Spleen (tissue), 11 donors: ENCODE data around the gene GATD1. TPM values are rescaled to one million over a fixed set of nuclear protein-coding genes. Genes with fewer than 3 reads are reported as not detected.

Experiments used
- DNase-seq: peaks from one replicate; pipeline ENCODE4 v3.0.0-alpha.2; 2020
- H3K27ac ChIP-seq, 8 donors: fragments of 200-600 bp; sonication (generic) in 7 of 8; 1 replicate in 4 of 8; 2 replicates in 4 of 8; pipeline versions ENCODE4 v1.5.0 to v1.8.0; 2016 to 2021; ENCODE audit warnings: inconsistent platforms in 4 of 8, mild to moderate bottlenecking in 4 of 8, moderate library complexity in 1 of 8
- H3K27me3 ChIP-seq, 7 donors: fragments of 200-600 bp; sonication (generic) in 6 of 7; replicated peaks in 1 of 7; 1 replicate in 4 of 7; 2 replicates in 3 of 7; pipeline versions ENCODE4 v1.5.0 to v1.8.0; 2016 to 2021; ENCODE audit warnings: inconsistent platforms in 3 of 7, mild to moderate bottlenecking in 1 of 7
- H3K36me3 ChIP-seq, 6 donors: fragments of 200-600 bp; sonication (generic) in 5 of 6; 1 replicate in 4 of 6; 2 replicates in 2 of 6; pipeline versions ENCODE4 v1.5.0 to v1.8.0; 2016 to 2021; ENCODE audit warnings: inconsistent platforms in 2 of 6
- H3K4me1 ChIP-seq, 6 donors: fragments of 200-600 bp; sonication (generic) in 5 of 6; 1 replicate in 3 of 6; 2 replicates in 3 of 6; pipeline versions ENCODE4 v1.5.0 to v1.8.0; 2016 to 2021; ENCODE audit warnings: inconsistent platforms in 3 of 6
- H3K4me3 ChIP-seq, 8 donors: fragments of 200-600 bp; sonication (generic) in 7 of 8; 1 replicate in 4 of 8; 2 replicates in 4 of 8; pipeline versions ENCODE4 v1.5.0 to v1.8.0; 2016 to 2021; ENCODE audit warnings: inconsistent platforms in 4 of 8, mild to moderate bottlenecking in 4 of 8, moderate library complexity in 2 of 8
- H3K9me3 ChIP-seq, 8 donors: fragments of 200-600 bp; sonication (generic) in 7 of 8; 1 replicate in 4 of 8; 2 replicates in 4 of 8; pipeline versions ENCODE4 v1.5.0 to v1.8.0; 2016 to 2021; ENCODE audit warnings: inconsistent platforms in 4 of 8
- POLR2A ChIP-seq, 3 donors: fragments of 450-650 bp; IDR thresholded peaks; one replicate each; pipeline ENCODE4 v1.5.1; 2017; ENCODE audit warnings: antibody characterized with exemption in 3 of 3, mild to moderate bottlenecking in 1 of 3
- POLR2AphosphoS5 ChIP-seq, 3 donors: sonication (generic); formaldehyde crosslinking; IDR thresholded peaks; one replicate each; pipeline ENCODE4 v1.5.1; 2017; ENCODE audit warnings: antibody characterized with exemption in 3 of 3
- WGBS, 5 donors: extraction: QIAGEN DNeasy Blood & Tissue Kit in 3 of 5; methylation state at CpG; one replicate each; pipeline versions ENCODE4 v1.1.5 to v1.1.7; 2013 to 2018; 5-methylcytosine and 5-hydroxymethylcytosine counted together
- intact Hi-C: fragments of 100-400 bp; cut with DNase I; formaldehyde crosslinking; loops from one replicate; pipeline ENCODE4 v1.15.0; 2023; ENCODE audit warnings: low total_unique reads
- polyA plus RNA-seq, 3 donors: library from polyadenylated mRNA; stranded (reverse); fragments of 200-250 nt; gene quantifications; one replicate each; pipeline ENCODE4 v1.2.1, GENCODE V29; 2013
- total RNA-seq, 7 donors: library from RNA; depleted of rRNA in 3 of 7; stranded (reverse); fragments of >200 nt in 3 of 7; fragmentation: NEBNext Ultra II Directional in 4 of 7; extraction: Animal tissue kit (Norgen Biotek cat#: 25700) in 4 of 7; gene quantifications; one replicate each; pipeline versions ENCODE4 v1.1.0 to v1.2.1, GENCODE V29; 2016 to 2021
- TF ChIP-seq, protein P1 (sequence below), 11 experiments: fragments of 200-600 bp in 7 of 11; fragments of 450-650 bp in 4 of 11; sonication (generic) in 4 of 11; IDR thresholded peaks in 8 of 11; conservative IDR thresholded peaks in 3 of 11; 1 replicate in 7 of 11; 2 replicates in 4 of 11; pipeline versions ENCODE4 v1.4.0 to v1.8.0; 2016 to 2021; ENCODE audit warnings: antibody characterized with exemption in 11 of 11, inconsistent platforms in 4 of 11, mild to moderate bottlenecking in 1 of 11
- donor health status: healthy with polysubstance abuse.
- donor health status: DM: no; HTN: no; CAD: no; lungs with moderate emphysema.
- donor health status: DM: no; HTN: no; CAD: no.
- donor health status: Bipolar disorder and iron deficiency.
- donor health status: healthy.
- donor health status: DM: no; HTN: no; CAD: no.
- donor health status: DM: yes; HTN: yes; CAD: no.

Gene GATD1
- total and polyA plus RNA-seq, 10 donors = 13.9 to 56.4 (median 35.9) TPM

DNA sequence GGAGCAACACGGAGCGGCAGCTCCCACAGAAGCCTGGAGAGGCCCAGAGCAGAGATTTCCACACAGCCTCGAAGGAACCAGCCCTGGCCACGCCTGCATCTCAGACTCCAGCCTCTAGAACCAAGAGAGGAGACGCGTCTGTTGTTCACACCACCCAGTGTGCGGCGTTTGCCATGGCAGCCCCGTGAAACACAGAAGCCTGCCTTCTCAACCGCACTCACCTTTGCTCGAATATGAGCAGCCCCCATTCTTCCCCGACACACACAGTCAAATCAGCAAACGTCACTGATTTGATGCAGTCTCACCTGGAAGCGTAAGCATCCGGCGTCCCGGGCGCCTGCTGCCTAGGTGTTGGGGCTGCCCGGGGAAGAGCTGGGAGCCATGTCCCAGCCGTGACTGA is 44.2 kb downstream of the GATD1 start:
- Histone ChIP-seq H3K9me3 (no peaks in the 10 kb centered on the region), H3K27me3 (peaks cover 0 to 23% (median 0%) of the 10 kb centered on the region in 7 donors), H3K4me1 (peaks cover 2 to 33% (median 16%) of the 10 kb centered on the region in 6 donors), H3K27ac (no peak overlapping the region), H3K36me3 (no peaks in the 10 kb centered on the region), H3K4me3 (no peak overlapping the region)
- 80 to 90% (median 82%) methylated on average over 19 to 20 of the region's 20 CpGs for WGBS, 5 donors
- no peak for DNase-seq
- intact Hi-C loops = no loop called here
- TF ChIP-seq POLR2A (IDR thresholded peaks at IDR 0.05) = no peak

DNA sequence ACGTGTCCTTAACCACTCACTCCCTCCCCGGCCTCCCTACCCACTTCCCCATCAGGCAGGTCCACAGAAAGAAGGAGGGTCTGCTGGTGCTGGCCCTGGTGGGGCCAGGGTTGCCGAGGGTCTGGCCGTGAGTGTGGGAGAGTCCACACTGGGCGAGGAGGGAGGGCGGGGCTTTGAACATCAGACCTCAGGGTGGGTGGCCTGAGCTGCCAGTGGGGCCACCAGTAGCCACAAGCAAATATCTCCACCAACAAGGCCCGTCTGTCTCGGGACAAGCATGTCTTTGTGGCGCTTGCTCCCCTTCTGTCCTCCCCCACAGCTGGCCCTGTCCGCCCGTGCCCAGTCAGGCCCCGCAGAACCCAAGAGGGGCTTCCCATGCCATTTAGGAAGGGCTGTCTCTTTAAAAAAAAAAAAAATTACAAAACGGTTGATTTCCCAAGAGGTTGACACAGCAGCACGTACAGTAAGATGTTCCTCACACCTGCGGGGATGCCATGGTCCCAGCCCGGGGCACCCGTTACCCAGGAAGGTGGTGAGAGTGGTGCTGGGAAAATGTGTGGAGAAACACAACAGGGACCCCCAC is 47.7 kb downstream of the GATD1 start:
- peak; percentile 78 for DNase-seq
- TF ChIP-seq, protein P1, sequence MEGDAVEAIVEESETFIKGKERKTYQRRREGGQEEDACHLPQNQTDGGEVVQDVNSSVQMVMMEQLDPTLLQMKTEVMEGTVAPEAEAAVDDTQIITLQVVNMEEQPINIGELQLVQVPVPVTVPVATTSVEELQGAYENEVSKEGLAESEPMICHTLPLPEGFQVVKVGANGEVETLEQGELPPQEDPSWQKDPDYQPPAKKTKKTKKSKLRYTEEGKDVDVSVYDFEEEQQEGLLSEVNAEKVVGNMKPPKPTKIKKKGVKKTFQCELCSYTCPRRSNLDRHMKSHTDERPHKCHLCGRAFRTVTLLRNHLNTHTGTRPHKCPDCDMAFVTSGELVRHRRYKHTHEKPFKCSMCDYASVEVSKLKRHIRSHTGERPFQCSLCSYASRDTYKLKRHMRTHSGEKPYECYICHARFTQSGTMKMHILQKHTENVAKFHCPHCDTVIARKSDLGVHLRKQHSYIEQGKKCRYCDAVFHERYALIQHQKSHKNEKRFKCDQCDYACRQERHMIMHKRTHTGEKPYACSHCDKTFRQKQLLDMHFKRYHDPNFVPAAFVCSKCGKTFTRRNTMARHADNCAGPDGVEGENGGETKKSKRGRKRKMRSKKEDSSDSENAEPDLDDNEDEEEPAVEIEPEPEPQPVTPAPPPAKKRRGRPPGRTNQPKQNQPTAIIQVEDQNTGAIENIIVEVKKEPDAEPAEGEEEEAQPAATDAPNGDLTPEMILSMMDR (IDR thresholded peaks at IDR 0.05 in 8 of 11, conservative IDR thresholded peaks at IDR 0.05 in 3 of 11) = no peak
- TF ChIP-seq POLR2A (IDR thresholded peaks at IDR 0.05) = no peak
- TF ChIP-seq POLR2AphosphoS5 (IDR thresholded peaks at IDR 0.05) = no peak
- Histone ChIP-seq H3K4me3 (peak overlapping the region in 1 of 8 donors; percentile 17), H3K27ac (peak overlapping the region in 6 of 8 donors; percentile 3 to 88 (median 66)), H3K9me3 (no peaks in the 10 kb centered on the region), H3K27me3 (peaks cover 0 to 49% (median 11%) of the 10 kb centered on the region in 7 donors), H3K4me1 (peaks cover 23 to 55% (median 33%) of the 10 kb centered on the region in 6 donors), H3K36me3 (no peaks in the 10 kb centered on the region)
- 30 to 64% (median 47%) methylated on average over 17 of the region's 17 CpGs for WGBS, 5 donors
- intact Hi-C loops = loop anchor here (10.0 kb wide), 1 partner anchor 175 kb away; no protein-coding TSS in a partner anchor

DNA sequence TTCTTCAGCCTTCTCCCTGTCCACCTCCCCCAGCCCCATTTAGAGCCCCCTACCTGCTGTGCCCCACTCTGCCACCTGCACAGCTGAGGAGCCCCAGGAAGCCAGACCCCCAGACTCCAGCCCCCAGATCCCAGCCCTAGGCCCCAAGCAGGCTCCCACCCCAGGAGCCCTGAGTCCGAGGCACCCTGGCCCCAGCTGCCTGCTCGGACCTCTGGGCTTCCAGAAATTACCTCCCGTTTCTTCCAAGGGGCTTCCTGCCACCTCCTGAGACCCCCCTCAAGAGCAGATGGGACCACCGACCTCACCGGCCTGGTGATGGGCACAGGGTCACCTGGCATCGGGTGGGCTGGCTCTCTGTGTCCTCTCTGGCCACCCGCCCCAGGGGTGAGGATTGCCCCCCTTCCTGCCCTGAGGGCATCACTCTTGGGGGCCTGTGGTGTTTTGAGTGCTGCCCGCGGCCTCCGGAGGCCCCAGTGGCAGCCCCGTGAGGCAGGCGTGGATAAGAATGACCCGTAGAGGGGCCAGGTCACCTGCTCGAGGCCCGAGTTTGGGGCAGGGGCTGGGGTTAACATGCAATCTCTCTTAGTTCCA is 48.3 kb downstream of the GATD1 start:
- H3K27ac ChIP-seq = peak overlapping the region in 6 of 8 donors; percentile 54 to 88 (median 66)
- H3K9me3 ChIP-seq = no peaks in the 10 kb centered on the region
- TF ChIP-seq POLR2A (IDR thresholded peaks at IDR 0.05) = no peak
- no peak for TF ChIP-seq POLR2AphosphoS5 (IDR thresholded peaks at IDR 0.05)
- TF ChIP-seq, protein P1 (IDR thresholded peaks at IDR 0.05 in 8 of 11, conservative IDR thresholded peaks at IDR 0.05 in 3 of 11) = no peak
- intact Hi-C loops = loop anchor here (10.0 kb wide), 1 partner anchor 174 kb away; no protein-coding TSS in a partner anchor
- H3K36me3 ChIP-seq = no peaks in the 10 kb centered on the region
- H3K4me3 ChIP-seq = peak overlapping the region in 1 of 8 donors; percentile 17
- 65 to 84% (median 75%) methylated on average over 14 to 15 of the region's 15 CpGs for WGBS, 5 donors
- peaks cover 23 to 55% (median 33%) of the 10 kb centered on the region in 6 donors for H3K4me1 ChIP-seq
- peaks cover 0 to 54% (median 11%) of the 10 kb centered on the region in 7 donors for H3K27me3 ChIP-seq
- no peak for DNase-seq

DNA sequence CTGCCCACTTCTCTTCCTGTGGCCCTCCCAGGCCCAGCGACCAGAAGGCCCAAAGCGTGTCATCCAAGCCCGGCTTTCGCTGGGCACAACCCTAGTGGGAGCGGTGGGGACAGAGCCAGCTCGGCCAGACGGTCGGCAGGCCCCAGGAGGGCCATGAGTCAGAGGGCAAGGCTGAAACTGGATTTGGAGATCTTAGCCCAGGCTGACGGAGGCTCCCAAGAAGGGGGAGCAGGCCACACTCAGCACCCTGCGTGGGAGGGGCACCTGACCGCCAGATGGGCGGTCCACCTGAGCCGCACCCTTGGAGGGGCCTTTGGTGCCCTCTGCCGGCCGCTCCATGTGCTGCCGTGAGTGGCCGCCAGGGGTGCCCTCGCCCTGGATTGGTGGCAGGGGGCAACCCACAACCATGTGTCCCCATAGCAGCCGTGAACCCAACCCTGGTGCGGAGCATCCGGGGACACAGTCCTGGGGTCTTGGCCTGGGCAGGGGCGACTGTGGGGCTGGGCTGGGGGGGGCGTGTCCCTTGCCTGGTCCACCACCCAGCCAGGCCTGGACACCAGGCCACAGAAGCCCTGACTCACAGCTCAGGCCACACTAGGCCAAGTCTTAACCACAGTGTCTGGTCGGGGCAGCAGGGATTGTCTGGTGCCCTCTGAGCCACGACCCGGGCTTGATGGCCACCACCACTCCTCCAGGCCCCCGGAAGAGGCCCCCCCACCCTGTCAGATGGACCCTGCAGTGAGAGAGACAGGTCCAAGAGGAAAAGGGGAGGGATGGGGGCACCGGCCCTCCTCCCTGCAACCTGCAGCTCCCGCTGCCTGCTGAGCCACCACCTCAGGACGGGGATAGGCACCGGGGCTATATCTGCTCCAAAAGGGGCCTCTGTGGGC is 49.2 kb downstream of the GATD1 start:
- intact Hi-C loops = loop anchor here (10.0 kb wide), 1 partner anchor 173 kb away; no protein-coding TSS in a partner anchor
- peak; percentile 95 for DNase-seq
- peaks cover 0 to 55% (median 11%) of the 10 kb centered on the region in 7 donors for H3K27me3 ChIP-seq
- TF ChIP-seq POLR2AphosphoS5 (IDR thresholded peaks at IDR 0.05) (peak; percentile 49 to 78 (median 63)), POLR2A (IDR thresholded peaks at IDR 0.05) (no peak)
- TF ChIP-seq, protein P1 (IDR thresholded peaks at IDR 0.05 in 8 of 11, conservative IDR thresholded peaks at IDR 0.05 in 3 of 11) = peak; percentile 93 to 99 (median 97)
- peak overlapping the region in 1 of 8 donors; percentile 19 for H3K4me3 ChIP-seq
- 25 to 49% (median 40%) methylated on average over 19 to 31 of the region's 31 CpGs for WGBS, 5 donors
- H3K36me3 ChIP-seq = no peaks in the 10 kb centered on the region
- H3K4me1 ChIP-seq = peaks cover 23 to 61% (median 36%) of the 10 kb centered on the region in 6 donors
- no peaks in the 10 kb centered on the region for H3K9me3 ChIP-seq
- peak overlapping the region in 5 of 8 donors; percentile 51 to 88 (median 61) for H3K27ac ChIP-seq
